OCI-LY3 (cell line): ENCODE results near the gene R3HCC1L.

ENCODE experiments used
- H2AFZ ChIP-seq: fragments of 200-600, 300-600 bp; shearing (Covaris generic); 2 replicates; pipeline ENCODE4 v1.6.0; 2014; ENCODE audit warnings: antibody characterized with exemption, low read depth, low read length
- H3K27ac ChIP-seq: fragments of 200-600, 300-600 bp; sonication (generic); 2 replicates; pipeline ENCODE4 v1.5.1; 2014; ENCODE audit warnings: mild to moderate bottlenecking, low read length, moderate library complexity, mixed read lengths
- H3K27me3 ChIP-seq: fragments of 200-600, 300-600 bp; sonication (generic); 2 replicates; pipeline ENCODE4 v1.6.1; 2014; ENCODE audit warnings: low read depth, low read length, mixed read lengths
- H3K36me3 ChIP-seq: fragments of 200-600, 300-600 bp; sonication (generic); replicated peaks from 2 replicates; pipeline ENCODE3; 2014; ENCODE audit warnings: low read depth, low read length, mixed read lengths
- H3K4me1 ChIP-seq: fragments of 300-600, 200-600 bp; sonication (generic); 2 replicates; pipeline ENCODE4 v1.6.1; 2014; ENCODE audit warnings: low read length, mixed read lengths
- H3K4me2 ChIP-seq: fragments of 200-600, 300-600 bp; sonication (generic); 2 replicates; pipeline ENCODE4 v1.6.1; 2014; ENCODE audit warnings: low read length, mixed read lengths
- H3K4me3 ChIP-seq: fragments of 300-600, 200-600 bp; sonication (generic); 2 replicates; pipeline ENCODE4 v1.5.1; 2014; ENCODE audit warnings: antibody characterized with exemption, mild to moderate bottlenecking, low read length, moderate library complexity
- H3K79me2 ChIP-seq: fragments of 300-600, 200-600 bp; shearing (Covaris generic); 2 replicates; pipeline ENCODE4 v1.6.1; 2014; ENCODE audit warnings: mild to moderate bottlenecking, low read length, mixed read lengths
- H3K9ac ChIP-seq: fragments of 300-600, 200-600 bp; shearing (Covaris generic); 2 replicates; pipeline ENCODE4 v1.6.0; 2014; ENCODE audit warnings: mild to moderate bottlenecking, low read length, moderate library complexity
- H3K9me3 ChIP-seq: fragments of 200-600, 300-600 bp; shearing (Covaris generic); 2 replicates; pipeline ENCODE4 v1.6.1; 2014; ENCODE audit warnings: low read length, mixed read lengths; ENCODE audit not compliant: insufficient read depth
- H4K20me1 ChIP-seq: fragments of 200-600, 300-600 bp; sonication (generic); 2 replicates; pipeline ENCODE4 v1.6.1; 2016; ENCODE audit warnings: low read length, mixed read lengths; ENCODE audit not compliant: insufficient read depth
- CTCF ChIP-seq: fragments of 200-600, 300-600 bp; sonication (generic); IDR thresholded peaks from 2 replicates; pipeline ENCODE4 v1.5.1; 2014; ENCODE audit warnings: antibody characterized with exemption, low read length, low read depth
- EZH2phosphoT487 ChIP-seq: fragments of 200-600 bp; shearing (Covaris generic); IDR thresholded peaks from 2 replicates; pipeline ENCODE4 v1.6.1; 2018; ENCODE audit warnings: antibody characterized with exemption, mixed run types, low read depth

The R3HCC1L gene

GRCh38 chr10:98088186-98088971 lies 46.1 kb upstream of the R3HCC1L start:
- Histone ChIP-seq H3K79me2 (no peaks in the 10 kb centered on the region), H3K27ac (no peak overlapping the region), H3K9me3 (no peaks in the 10 kb centered on the region), H2AFZ (no peak overlapping the region), H3K4me1 (no peaks in the 10 kb centered on the region), H3K9ac (no peak overlapping the region), H3K4me2 (no peak overlapping the region), H3K4me3 (no peak overlapping the region), H3K36me3 (no peaks in the 10 kb centered on the region), H3K27me3 (no peaks in the 10 kb centered on the region), H4K20me1 (no peaks in the 10 kb centered on the region)
- TF ChIP-seq EZH2phosphoT487 (no peak), CTCF (no peak)

- Histone ChIP-seq H3K79me2 (no peaks in the 10 kb centered on the region), H3K9me3 (no peaks in the 10 kb centered on the region), H3K4me3 (no peak overlapping the region), H3K27ac (no peak overlapping the region), H3K4me1 (no peaks in the 10 kb centered on the region), H3K9ac (no peak overlapping the region), H2AFZ (no peak overlapping the region), H4K20me1 (no peaks in the 10 kb centered on the region), H3K36me3 (no peaks in the 10 kb centered on the region), H3K27me3 (no peaks in the 10 kb centered on the region), H3K4me2 (no peak overlapping the region)
- no peak for TF ChIP-seq EZH2phosphoT487
- TF ChIP-seq CTCF: no peak
Observed at GRCh38 chr10:98090822-98091221, 43.6 kb upstream of the R3HCC1L start.

- TF ChIP-seq EZH2phosphoT487 (no peak), CTCF (no peak)
- Histone ChIP-seq H3K27ac (no peak overlapping the region), H3K4me3 (no peak overlapping the region)
Observed at GRCh38 chr10:98096316-98096715, 38.1 kb upstream of the R3HCC1L start.

GRCh38 chr10:98096731-98097130 lies 37.7 kb upstream of the R3HCC1L start:
- Histone ChIP-seq H3K9ac (no peak overlapping the region), H3K4me2 (no peak overlapping the region), H3K27ac (no peak overlapping the region), H4K20me1 (no peaks in the 10 kb centered on the region), H3K4me1 (no peaks in the 10 kb centered on the region), H3K36me3 (no peaks in the 10 kb centered on the region), H3K4me3 (no peak overlapping the region), H3K79me2 (no peaks in the 10 kb centered on the region), H3K27me3 (no peaks in the 10 kb centered on the region), H2AFZ (no peak overlapping the region), H3K9me3 (no peaks in the 10 kb centered on the region)
- TF ChIP-seq CTCF (no peak), EZH2phosphoT487 (no peak)

More at GRCh38 chr10:98096316-98096715, 38.1 kb upstream of the R3HCC1L start:
- H4K20me1 ChIP-seq: no peaks in the 10 kb centered on the region
- H3K79me2 ChIP-seq: no peaks in the 10 kb centered on the region
- no peak overlapping the region for H3K9ac ChIP-seq
- H3K9me3 ChIP-seq: no peaks in the 10 kb centered on the region
- H2AFZ ChIP-seq: no peak overlapping the region
- no peaks in the 10 kb centered on the region for H3K36me3 ChIP-seq
- H3K4me1 ChIP-seq: no peaks in the 10 kb centered on the region
- H3K27me3 ChIP-seq: no peaks in the 10 kb centered on the region
- no peak overlapping the region for H3K4me2 ChIP-seq
